K562 (cell line): ENCODE results near the gene TPM4. TPM values are rescaled to one million over a fixed set of nuclear protein-coding genes. Genes with fewer than 3 reads are reported as not detected.

ENCODE experiments used
- ATAC-seq: fragments of 200-7000 bp; cut with Tn5 transposase; 3 replicates; pipeline ENCODE4 v1.9.1; 2020; ENCODE audit warnings: moderate library complexity
- BruUV-seq: library from RNA; stranded (reverse); fragments of 400-500 nt; replicated peaks from 2 replicates; lab custom pipeline; 2021; lab: Mats Ljungman, UMichigan
- CTCF ChIA-PET: fragments of 300-600 bp; formaldehyde crosslinking; extraction: SDS; loops from one replicate; lab custom pipeline; 2021; ENCODE audit warnings: low intra/inter-chr PET ratio; lab: Yijun Ruan, JAX
- POLR2A ChIA-PET: fragments of 300-600, 350-650 bp; sonication (Branson Sonifier 250); formaldehyde crosslinking; extraction: SDS; loops from one replicate; lab custom pipeline; 2021; ENCODE audit warnings: antibody characterized with exemption, inconsistent platforms; lab: Yijun Ruan, JAX
- DNase-seq, 4 experiments: peaks; one replicate each; pipeline versions ENCODE4 v3.0.0 to v3.0.0-alpha.2; 2011 to 2018; ENCODE audit warnings: low spot score in 3 of 4, mixed read lengths in 3 of 4; ENCODE audit errors: extremely low read depth in 1 of 4
- FAIRE-seq: peaks from 2 replicates; lab custom pipeline; 2011; peaks lifted over from hg19 to GRCh38; lab: Jason Lieb, UNC
- H2AFZ ChIP-seq: 2 replicates; pipeline ENCODE4 v1.6.0; 2011; ENCODE audit warnings: low read depth, low read length, control low read depth, inconsistent platforms
- H3K27ac ChIP-seq: fragments of 200-600 bp; 3 replicates; pipeline ENCODE4 v1.8.0; 2011; ENCODE audit warnings: low read depth, mild to moderate bottlenecking, control low read depth, inconsistent platforms, low read length, moderate library complexity, mixed read lengths; ENCODE audit errors: extremely low read depth
- H3K27me3 ChIP-seq, 2 experiments: fragments of 300-600 bp in 1 of 2; 2 replicates in 1 of 2; 3 replicates in 1 of 2; pipeline versions ENCODE4 v1.6.0 to v1.8.0; 2011; ENCODE audit warnings: inconsistent platforms in 2 of 2, low read length in 2 of 2, mild to moderate bottlenecking in 1 of 2, mixed read lengths in 1 of 2, moderate library complexity in 1 of 2; ENCODE audit not compliant: control insufficient read depth in 2 of 2, insufficient read depth in 2 of 2
- H3K36me3 ChIP-seq: fragments of 300-600 bp; 3 replicates; pipeline ENCODE4 v1.8.0; 2011; ENCODE audit warnings: mild to moderate bottlenecking, low read length, inconsistent platforms; ENCODE audit not compliant: control insufficient read depth, insufficient read depth
- H3K4me1 ChIP-seq, 2 experiments: fragments of 200-600 bp in 1 of 2; replicated peaks in 1 of 2; 2 replicates in 1 of 2; 3 replicates in 1 of 2; pipeline versions ENCODE4 v1.5.1 to v1.8.0; 2011; ENCODE audit warnings: inconsistent platforms in 2 of 2, low read length in 2 of 2, mild to moderate bottlenecking in 1 of 2, mixed read lengths in 1 of 2, moderate library complexity in 1 of 2; ENCODE audit not compliant: control insufficient read depth in 2 of 2, insufficient read depth in 2 of 2
- H3K4me2 ChIP-seq: 2 replicates; pipeline ENCODE4 v1.6.1; 2011; ENCODE audit warnings: low read length, control low read depth, inconsistent platforms, mixed read lengths; ENCODE audit not compliant: insufficient read depth
- H3K4me3 ChIP-seq: fragments of 200-600 bp; sonication (generic), shearing (Covaris generic); 2 replicates; pipeline ENCODE4 v1.5.1; 2016; ENCODE audit warnings: control low read depth, inconsistent platforms
- H3K79me2 ChIP-seq: fragments of 200-600 bp; 3 replicates; pipeline ENCODE4 v1.8.0; 2011; ENCODE audit warnings: low read length, inconsistent platforms; ENCODE audit not compliant: control insufficient read depth, insufficient read depth
- H3K9ac ChIP-seq, 2 experiments: 2 replicates each; pipeline versions ENCODE4 v1.6.0 to v1.6.1; 2011; ENCODE audit warnings: low read depth in 2 of 2, low read length in 2 of 2, control low read depth in 1 of 2, inconsistent platforms in 1 of 2, mild to moderate bottlenecking in 1 of 2, mixed read lengths in 1 of 2; ENCODE audit not compliant: insufficient read depth in 1 of 2
- H3K9me1 ChIP-seq: one replicate; pipeline ENCODE4 v1.6.0; 2011; ENCODE audit warnings: inconsistent platforms, mild to moderate bottlenecking, low read length, moderate library complexity; ENCODE audit not compliant: control insufficient read depth, insufficient read depth
- H3K9me3 ChIP-seq: replicated peaks from 2 replicates; pipeline ENCODE4 v1.5.1; 2011; ENCODE audit warnings: low read depth, low read length, inconsistent platforms; ENCODE audit not compliant: control insufficient read depth, insufficient read depth
- H4K20me1 ChIP-seq: replicated peaks from 2 replicates; pipeline ENCODE4 v1.6.1; 2011; ENCODE audit warnings: low read length, inconsistent platforms, mixed read lengths; ENCODE audit not compliant: control insufficient read depth, insufficient read depth
- DDX20 ChIP-seq: fragments of 450-650 bp; IDR thresholded peaks from 2 replicates; pipeline ENCODE4 v1.6.1; 2016; ENCODE audit warnings: missing genetic modification characterization, low read depth, mild to moderate bottlenecking, missing compliant biosample characterization, moderate library complexity
- HOMEZ ChIP-seq: fragments of 250-450 bp; sonication (Bioruptor Pico); IDR thresholded peaks from 2 replicates; pipeline ENCODE4 v1.4.0; 2020; ENCODE audit warnings: mild to moderate bottlenecking, moderate library complexity
- KLF1 ChIP-seq: fragments of 450-650 bp; IDR thresholded peaks from 2 replicates; pipeline ENCODE4 v1.6.1; 2016; ENCODE audit warnings: missing genetic modification characterization, missing compliant biosample characterization
- NR2C1 ChIP-seq, 2 experiments: fragments of 450-650 bp; IDR thresholded peaks; 2 replicates each; pipeline ENCODE4 v1.6.1; 2017; ENCODE audit warnings: mild to moderate bottlenecking in 2 of 2, antibody characterized with exemption in 1 of 2, inconsistent platforms in 1 of 2, missing compliant biosample characterization in 1 of 2, missing genetic modification characterization in 1 of 2
- SRSF3 ChIP-seq: fragments of 200-400 bp; formaldehyde crosslinking; IDR thresholded peaks from 2 replicates; pipeline ENCODE4 v1.6.1; 2016; ENCODE audit warnings: mild to moderate bottlenecking, low read length, moderate library complexity; ENCODE audit not compliant: insufficient read depth
- SUPT5H ChIP-seq: fragments of 450-650 bp; IDR thresholded peaks from 2 replicates; pipeline ENCODE4 v1.6.1; 2016
- ZHX1 ChIP-seq: fragments of 150-350 bp; conservative IDR thresholded peaks from 2 replicates; pipeline ENCODE4 v1.6.1; 2014; ENCODE audit warnings: low read length
- WGBS: fragments of 100-300 bp; shearing (Covaris generic); methylation state at CpG from one replicate; pipeline ENCODE4 v1.1.6; 2016; ENCODE audit warnings: low coverage, mixed read lengths; ENCODE audit not compliant: insufficient coverage; ENCODE audit errors: missing lambda C conversion rate; 5-methylcytosine and 5-hydroxymethylcytosine counted together
- in situ Hi-C: fragments of 300-500 bp; cut with MboI; formaldehyde crosslinking; loops from 4 replicates; pipeline ENCODE4 v1.15.0; 2018; ENCODE audit warnings: inconsistent platforms, mixed read lengths
- intact Hi-C: fragments of 100-400 bp; cut with micrococcal nuclease; formaldehyde crosslinking; loops from 2 replicates; pipeline ENCODE4 v1.14.2; 2022
- polyA plus RNA-seq, 8 experiments: library from polyadenylated mRNA; depleted of rRNA in 4 of 8; stranded (reverse) in 5 of 8; unstranded in 3 of 8; fragments of >200 nt; fragmentation: Nextera tagmentation in 2 of 8; fragmentation: Illumina TruSeq in 1 of 8; extraction: Ambion mirVana in 2 of 8; extraction: Trizol in 1 of 8; gene quantifications; 2 replicates each; pipeline versions ENCODE4 v1.2.1 to v1.2.3, GENCODE V29; 2011 to 2014; ENCODE audit warnings: inconsistent platforms in 1 of 8, missing spikeins in 1 of 8
- total RNA-seq, 7 experiments: library from RNA; depleted of rRNA in 6 of 7; stranded (reverse); fragments of >200 nt in 6 of 7; fragmentation: Illumina TruSeq in 2 of 7; extraction: Trizol in 2 of 7; gene quantifications; 2 replicates each; pipeline versions ENCODE4 v1.2.1 to v1.2.3, GENCODE V29; 2011 to 2021; ENCODE audit warnings: low replicate concordance in 1 of 7

Gene TPM4
- total and polyA plus RNA-seq, 9 of the 15 experiments (the other 6 are each of a cell fraction or from before 2014, with no cell fraction given): 28.1 to 111 (median 77.4) TPM

- WGBS: 2% methylated on average over 60 of the region's 81 CpGs
- in situ Hi-C loops: no loop called here
- peaks cover 17% of the 10 kb centered on the region for H4K20me1 ChIP-seq
- FAIRE-seq: peak; percentile 93
- BruUV-seq: no TSS peak
- POLR2A ChIA-PET: interaction anchor here (0.6 to 3.9 kb wide), 12 partner anchors 10 to 1499 kb away, joined by 3 to 16 read pairs (median 5); partner anchors contain the start of genes FAM32A and TPM4
- H3K27me3 ChIP-seq: no peaks in the 10 kb centered on the region
- no peaks in the 10 kb centered on the region for H3K9me1 ChIP-seq
- CTCF ChIA-PET: interaction anchor here (0.6 to 1.3 kb wide), 3 partner anchors 49 to 69 kb away, joined by 3 read pairs; no protein-coding TSS in a partner anchor
- peak within 1 kb of the TSS; percentile 95 for H3K4me2 ChIP-seq
- ATAC-seq: peak; percentile 97
- H2AFZ ChIP-seq: peak within 1 kb of the TSS; percentile 98
- no peaks in the 10 kb centered on the region for H3K9me3 ChIP-seq
- intact Hi-C loops: loop anchor here (1.0 to 5.0 kb wide), 4 partner anchors 41 to 72 kb away; no protein-coding TSS in a partner anchor
- peaks cover 43% of the 10 kb centered on the region for H3K79me2 ChIP-seq
- peaks cover 28% of the 10 kb centered on the region; the same call in 2 of the 3 replicates for H3K36me3 ChIP-seq
- DNase-seq: peak; percentile 97 to 99 (median 98)
- peak within 1 kb of the TSS; percentile 95 to 98 for H3K9ac ChIP-seq
- peak within 1 kb of the TSS; percentile 98 for H3K27ac ChIP-seq
- peaks cover 20 to 22% of the 10 kb centered on the region in 2 experiments for H3K4me1 ChIP-seq
- peak within 1 kb of the TSS; percentile 100 for H3K4me3 ChIP-seq
- TF ChIP-seq NR2C1 (IDR thresholded peaks at IDR 0.05) (no peak), NR2C1 (tag; IDR thresholded peaks at IDR 0.05) (0 out of 2 replicates have a peak, but pooled peaks have one; percentile 25), KLF1 (no peak), HOMEZ (CRISPR knock-in tag) (no peak), SRSF3 (no peak), DDX20 (tag) (no peak), ZHX1 (no peak), SUPT5H (peak; percentile 80)
These were observed 35.0 kb downstream of the TPM4 start, which contains the start of gene RAB8A for GRCh38 chr19:16111160-16111908. Gene RAB8A (plus strand): TSS chr19:16111889. CDS start chr19:16111902, 13 bp downstream.
